Measurements from ENCODE around the gene SLC35F3. TPM values are rescaled to one million over a fixed set of nuclear protein-coding genes. Genes with fewer than 3 reads are reported as not detected.

The SLC35F3 gene
- total RNA-seq, 1 experiment from 2014 or later, result 0.94 TPM

GRCh38 chr1:234139966-234140365 lies 235.5 kb downstream of the SLC35F3 start:
- no peak overlapping the region for H3K27ac Mint-ChIP-seq
- H3K36me3 Mint-ChIP-seq, result no peaks in the 10 kb centered on the region
- no peaks in the 10 kb centered on the region for H3K9me3 Mint-ChIP-seq
- no peaks in the 10 kb centered on the region; the same call in 1 of the 2 replicates for H3K27me3 Mint-ChIP-seq (ENCODE audit: low read depth)
- no peak overlapping the region for H3K4me3 Mint-ChIP-seq
- no peak for ATAC-seq
- H3K4me1 Mint-ChIP-seq, result 0 out of 2 replicates have a peak, but pooled peaks cover 5% of the 10 kb centered on the region
- POLR2A ChIA-PET, result no interaction called here
- CTCF ChIA-PET, result no interaction called here
- no peak for DNase-seq (ENCODE audit: low spot score)
- TF ChIP-seq IRF2 (CRISPR knock-in tag; IDR thresholded peaks at IDR 0.05; ENCODE audit: borderline replicate concordance, low read depth), result no peak
- peak; percentile 63 for TF ChIP-seq HMGA2 (CRISPR knock-in tag; IDR thresholded peaks at IDR 0.05)

- CTCF ChIA-PET, result no interaction called here
Measured at GRCh38 chr1:234140388-234140787, 235.9 kb downstream of the SLC35F3 start.

DNA sequence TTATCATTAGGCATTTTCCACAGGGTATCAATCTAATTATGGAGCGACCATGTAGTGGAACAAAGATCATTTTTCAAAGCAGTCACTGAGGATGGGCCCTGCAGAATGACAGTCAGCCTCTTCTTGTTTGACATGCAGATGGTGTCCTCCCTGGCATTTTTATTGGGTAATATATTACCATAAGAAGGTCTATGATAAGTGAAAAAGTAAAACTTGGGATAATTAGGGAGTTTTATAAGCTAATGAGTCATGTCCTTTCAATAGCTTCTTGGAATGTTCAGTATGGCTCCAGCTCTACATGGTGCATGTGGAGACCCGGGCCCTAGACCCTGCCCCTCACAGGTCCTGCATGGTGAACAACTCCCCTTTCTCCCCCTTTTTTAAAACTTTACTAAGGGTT lies 236.5 kb downstream of the SLC35F3 start:
- no peak for DNase-seq (ENCODE audit: low spot score)
- H3K36me3 Mint-ChIP-seq, result no peaks in the 10 kb centered on the region
- H3K9me3 Mint-ChIP-seq, result no peaks in the 10 kb centered on the region
- no peaks in the 10 kb centered on the region; the same call in 1 of the 2 replicates for H3K27me3 Mint-ChIP-seq (ENCODE audit: low read depth)
- no peak overlapping the region for H3K4me3 Mint-ChIP-seq
- no peaks in the 10 kb centered on the region for H3K4me1 Mint-ChIP-seq
- no peak for ATAC-seq
- ChIA-PET POLR2A (no interaction called here), CTCF (no interaction called here)
- no peak overlapping the region for H3K27ac Mint-ChIP-seq
- TF ChIP-seq NR3C1 (CRISPR knock-in tag; conservative IDR thresholded peaks at IDR 0.05; ENCODE audit: low read depth), result no peak
- no peak for TF ChIP-seq ERG (CRISPR knock-in tag; IDR thresholded peaks at IDR 0.05)
- TF ChIP-seq, protein P1, sequence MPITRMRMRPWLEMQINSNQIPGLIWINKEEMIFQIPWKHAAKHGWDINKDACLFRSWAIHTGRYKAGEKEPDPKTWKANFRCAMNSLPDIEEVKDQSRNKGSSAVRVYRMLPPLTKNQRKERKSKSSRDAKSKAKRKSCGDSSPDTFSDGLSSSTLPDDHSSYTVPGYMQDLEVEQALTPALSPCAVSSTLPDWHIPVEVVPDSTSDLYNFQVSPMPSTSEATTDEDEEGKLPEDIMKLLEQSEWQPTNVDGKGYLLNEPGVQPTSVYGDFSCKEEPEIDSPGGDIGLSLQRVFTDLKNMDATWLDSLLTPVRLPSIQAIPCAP (CRISPR knock-in tag; IDR thresholded peaks at IDR 0.05), result no peak
- TF ChIP-seq JUN (CRISPR knock-in tag; IDR thresholded peaks at IDR 0.05), result no peak
- TF ChIP-seq, protein P2, sequence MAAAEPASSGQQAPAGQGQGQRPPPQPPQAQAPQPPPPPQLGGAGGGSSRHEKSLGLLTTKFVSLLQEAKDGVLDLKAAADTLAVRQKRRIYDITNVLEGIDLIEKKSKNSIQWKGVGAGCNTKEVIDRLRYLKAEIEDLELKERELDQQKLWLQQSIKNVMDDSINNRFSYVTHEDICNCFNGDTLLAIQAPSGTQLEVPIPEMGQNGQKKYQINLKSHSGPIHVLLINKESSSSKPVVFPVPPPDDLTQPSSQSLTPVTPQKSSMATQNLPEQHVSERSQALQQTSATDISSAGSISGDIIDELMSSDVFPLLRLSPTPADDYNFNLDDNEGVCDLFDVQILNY (CRISPR knock-in tag; IDR thresholded peaks at IDR 0.05), result no peak
- TF ChIP-seq ZSCAN18 (CRISPR knock-in tag; IDR thresholded peaks at IDR 0.05), result no peak
- no peak for TF ChIP-seq NR1H2 (CRISPR knock-in tag; IDR thresholded peaks at IDR 0.05)
- TF ChIP-seq, protein P3, sequence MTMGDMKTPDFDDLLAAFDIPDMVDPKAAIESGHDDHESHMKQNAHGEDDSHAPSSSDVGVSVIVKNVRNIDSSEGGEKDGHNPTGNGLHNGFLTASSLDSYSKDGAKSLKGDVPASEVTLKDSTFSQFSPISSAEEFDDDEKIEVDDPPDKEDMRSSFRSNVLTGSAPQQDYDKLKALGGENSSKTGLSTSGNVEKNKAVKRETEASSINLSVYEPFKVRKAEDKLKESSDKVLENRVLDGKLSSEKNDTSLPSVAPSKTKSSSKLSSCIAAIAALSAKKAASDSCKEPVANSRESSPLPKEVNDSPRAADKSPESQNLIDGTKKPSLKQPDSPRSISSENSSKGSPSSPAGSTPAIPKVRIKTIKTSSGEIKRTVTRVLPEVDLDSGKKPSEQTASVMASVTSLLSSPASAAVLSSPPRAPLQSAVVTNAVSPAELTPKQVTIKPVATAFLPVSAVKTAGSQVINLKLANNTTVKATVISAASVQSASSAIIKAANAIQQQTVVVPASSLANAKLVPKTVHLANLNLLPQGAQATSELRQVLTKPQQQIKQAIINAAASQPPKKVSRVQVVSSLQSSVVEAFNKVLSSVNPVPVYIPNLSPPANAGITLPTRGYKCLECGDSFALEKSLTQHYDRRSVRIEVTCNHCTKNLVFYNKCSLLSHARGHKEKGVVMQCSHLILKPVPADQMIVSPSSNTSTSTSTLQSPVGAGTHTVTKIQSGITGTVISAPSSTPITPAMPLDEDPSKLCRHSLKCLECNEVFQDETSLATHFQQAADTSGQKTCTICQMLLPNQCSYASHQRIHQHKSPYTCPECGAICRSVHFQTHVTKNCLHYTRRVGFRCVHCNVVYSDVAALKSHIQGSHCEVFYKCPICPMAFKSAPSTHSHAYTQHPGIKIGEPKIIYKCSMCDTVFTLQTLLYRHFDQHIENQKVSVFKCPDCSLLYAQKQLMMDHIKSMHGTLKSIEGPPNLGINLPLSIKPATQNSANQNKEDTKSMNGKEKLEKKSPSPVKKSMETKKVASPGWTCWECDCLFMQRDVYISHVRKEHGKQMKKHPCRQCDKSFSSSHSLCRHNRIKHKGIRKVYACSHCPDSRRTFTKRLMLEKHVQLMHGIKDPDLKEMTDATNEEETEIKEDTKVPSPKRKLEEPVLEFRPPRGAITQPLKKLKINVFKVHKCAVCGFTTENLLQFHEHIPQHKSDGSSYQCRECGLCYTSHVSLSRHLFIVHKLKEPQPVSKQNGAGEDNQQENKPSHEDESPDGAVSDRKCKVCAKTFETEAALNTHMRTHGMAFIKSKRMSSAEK (CRISPR knock-in tag; IDR thresholded peaks at IDR 0.05; ENCODE audit: borderline replicate concordance), result no peak
- TF ChIP-seq MLX (CRISPR knock-in tag; IDR thresholded peaks at IDR 0.05), result no peak
- no peak for TF ChIP-seq ZNF232 (CRISPR knock-in tag; IDR thresholded peaks at IDR 0.05)
- no peak for TF ChIP-seq CBFB (CRISPR knock-in tag; IDR thresholded peaks at IDR 0.05; ENCODE audit: low read depth)
- TF ChIP-seq FOXP4 (CRISPR knock-in tag; IDR thresholded peaks at IDR 0.05), result no peak

More at GRCh38 chr1:234140388-234140787, 235.9 kb downstream of the SLC35F3 start:
- H3K27me3 Mint-ChIP-seq (ENCODE audit: low read depth), result no peaks in the 10 kb centered on the region; the same call in 1 of the 2 replicates
- H3K9me3 Mint-ChIP-seq, result no peaks in the 10 kb centered on the region
- H3K4me3 Mint-ChIP-seq, result no peak overlapping the region
- no peaks in the 10 kb centered on the region for H3K36me3 Mint-ChIP-seq
- H3K4me1 Mint-ChIP-seq, result 0 out of 2 replicates have a peak, but pooled peaks cover 1% of the 10 kb centered on the region
- DNase-seq (ENCODE audit: low spot score) (no peak), ATAC-seq (no peak)
- POLR2A ChIA-PET, result no interaction called here
- no peak for TF ChIP-seq EMX1 (CRISPR knock-in tag; IDR thresholded peaks at IDR 0.05)
- no peak for TF ChIP-seq MXD4 (CRISPR knock-in tag; IDR thresholded peaks at IDR 0.05; ENCODE audit: borderline replicate concordance)
- TF ChIP-seq TCF7 (CRISPR knock-in tag; IDR thresholded peaks at IDR 0.05; ENCODE audit: low read depth), result no peak
- no peak for TF ChIP-seq TP53 (CRISPR knock-in tag; IDR thresholded peaks at IDR 0.05)
- no peak for TF ChIP-seq E2F4 (CRISPR knock-in tag; IDR thresholded peaks at IDR 0.05; ENCODE audit: borderline replicate concordance, low read depth)
- H3K27ac Mint-ChIP-seq, result no peak overlapping the region
